ENCODE results near the gene ZNF865.

The ZNF865 gene

DNA sequence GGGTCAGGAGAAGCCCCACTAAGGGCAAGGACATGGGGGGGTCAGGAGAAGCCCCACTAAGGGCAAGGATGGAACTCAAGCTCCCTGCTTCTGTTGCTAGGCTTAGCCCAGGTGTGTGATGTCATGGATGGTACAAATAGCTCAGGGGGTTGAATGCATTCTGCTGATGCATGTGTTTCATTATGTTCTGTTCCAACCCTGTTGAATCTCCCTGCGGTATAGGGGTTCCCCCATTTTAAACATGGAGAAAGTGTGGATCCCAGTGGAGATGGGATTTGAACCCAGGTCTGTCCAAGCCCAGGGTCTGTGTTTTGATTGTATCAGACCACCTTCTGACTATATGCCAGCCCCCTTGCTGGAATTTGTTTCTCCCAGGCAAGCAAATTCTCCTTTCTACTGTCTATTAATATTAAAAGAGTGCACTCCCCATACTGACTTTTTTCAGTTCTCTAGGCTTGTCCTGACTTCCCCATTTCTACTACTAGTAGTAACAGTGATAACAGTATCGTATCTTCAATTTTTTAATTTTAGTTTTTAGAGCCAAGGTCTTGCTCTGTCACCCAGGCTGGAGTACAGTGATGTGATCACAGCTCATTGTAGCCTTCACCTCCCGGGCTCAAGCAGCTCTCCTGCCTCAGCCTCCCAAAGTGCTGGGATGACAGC, 6.7 kb downstream of the ZNF865 start:
- no peak for DNase-seq (ENCODE audit: extremely low spot score)
- TF ChIP-seq, protein P1, sequence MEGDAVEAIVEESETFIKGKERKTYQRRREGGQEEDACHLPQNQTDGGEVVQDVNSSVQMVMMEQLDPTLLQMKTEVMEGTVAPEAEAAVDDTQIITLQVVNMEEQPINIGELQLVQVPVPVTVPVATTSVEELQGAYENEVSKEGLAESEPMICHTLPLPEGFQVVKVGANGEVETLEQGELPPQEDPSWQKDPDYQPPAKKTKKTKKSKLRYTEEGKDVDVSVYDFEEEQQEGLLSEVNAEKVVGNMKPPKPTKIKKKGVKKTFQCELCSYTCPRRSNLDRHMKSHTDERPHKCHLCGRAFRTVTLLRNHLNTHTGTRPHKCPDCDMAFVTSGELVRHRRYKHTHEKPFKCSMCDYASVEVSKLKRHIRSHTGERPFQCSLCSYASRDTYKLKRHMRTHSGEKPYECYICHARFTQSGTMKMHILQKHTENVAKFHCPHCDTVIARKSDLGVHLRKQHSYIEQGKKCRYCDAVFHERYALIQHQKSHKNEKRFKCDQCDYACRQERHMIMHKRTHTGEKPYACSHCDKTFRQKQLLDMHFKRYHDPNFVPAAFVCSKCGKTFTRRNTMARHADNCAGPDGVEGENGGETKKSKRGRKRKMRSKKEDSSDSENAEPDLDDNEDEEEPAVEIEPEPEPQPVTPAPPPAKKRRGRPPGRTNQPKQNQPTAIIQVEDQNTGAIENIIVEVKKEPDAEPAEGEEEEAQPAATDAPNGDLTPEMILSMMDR (IDR thresholded peaks at IDR 0.05; ENCODE audit: control extremely low read depth, extremely low read depth, low read depth, missing control alignments), result no peak
- ChIA-PET POLR2A (no interaction called here), CTCF (interaction anchor here (0.6 to 2.2 kb wide), 3 partner anchors 12 to 108 kb away, joined by 3 to 11 read pairs (median 4); partner anchors contain the start of gene ZNF784)

DNA sequence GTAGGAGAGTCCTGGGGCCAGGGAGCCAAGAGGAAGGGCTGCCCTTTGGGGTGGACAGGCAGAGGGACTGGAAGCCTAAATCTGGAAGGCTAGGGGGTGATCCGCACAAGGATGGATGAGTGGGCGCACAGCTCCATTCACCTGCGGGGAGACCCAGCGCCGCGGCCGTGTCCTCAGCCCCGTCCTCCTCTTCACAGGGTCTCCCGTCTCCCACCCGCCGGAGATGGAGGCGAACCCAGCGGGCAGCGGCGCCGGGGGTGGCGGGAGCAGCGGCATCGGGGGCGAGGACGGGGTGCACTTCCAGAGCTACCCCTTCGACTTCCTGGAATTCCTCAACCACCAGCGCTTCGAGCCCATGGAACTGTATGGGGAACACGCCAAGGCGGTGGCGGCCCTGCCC, 7.9 kb downstream of the ZNF865 start:
- ChIA-PET POLR2A (no interaction called here), CTCF (no interaction called here)
- TF ChIP-seq, protein P1 (IDR thresholded peaks at IDR 0.05; ENCODE audit: control extremely low read depth, extremely low read depth, low read depth, missing control alignments), result no peak
- no peak for DNase-seq (ENCODE audit: extremely low spot score)

DNA sequence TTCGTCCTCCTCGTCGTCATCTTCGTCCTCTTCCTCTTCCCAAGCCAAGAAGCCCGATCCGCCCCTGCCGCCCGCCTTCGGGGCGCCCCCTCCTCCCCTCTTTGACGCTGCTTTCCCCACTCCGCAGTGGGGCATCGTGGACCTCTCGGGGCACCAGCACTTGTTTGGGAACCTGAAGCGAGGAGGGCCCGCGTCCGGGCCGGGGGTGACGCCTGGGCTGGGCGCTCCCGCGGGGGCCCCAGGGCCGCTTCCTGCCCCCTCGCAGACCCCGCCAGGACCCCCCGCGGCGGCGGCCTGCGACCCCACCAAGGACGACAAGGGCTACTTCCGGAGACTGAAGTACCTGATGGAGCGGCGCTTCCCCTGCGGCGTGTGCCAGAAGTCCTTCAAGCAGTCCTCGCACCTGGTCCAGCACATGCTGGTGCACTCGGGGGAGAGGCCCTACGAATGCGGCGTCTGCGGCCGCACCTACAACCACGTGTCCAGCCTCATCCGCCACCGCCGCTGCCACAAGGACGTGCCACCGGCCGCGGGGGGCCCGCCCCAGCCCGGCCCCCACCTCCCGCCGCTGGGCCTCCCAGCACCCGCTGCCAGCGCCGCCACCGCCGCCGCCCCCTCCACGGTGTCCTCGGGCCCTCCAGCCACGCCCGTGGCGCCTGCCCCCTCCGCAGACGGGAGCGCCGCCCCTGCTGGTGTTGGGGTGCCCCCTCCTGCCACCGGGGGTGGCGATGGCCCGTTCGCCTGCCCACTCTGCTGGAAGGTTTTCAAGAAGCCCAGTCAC, 8.7 kb downstream of the ZNF865 start:
- ChIA-PET CTCF (no interaction called here), POLR2A (no interaction called here)
- no peak for DNase-seq (ENCODE audit: extremely low spot score)
- TF ChIP-seq, protein P1 (IDR thresholded peaks at IDR 0.05; ENCODE audit: control extremely low read depth, extremely low read depth, low read depth, missing control alignments), result no peak

DNA sequence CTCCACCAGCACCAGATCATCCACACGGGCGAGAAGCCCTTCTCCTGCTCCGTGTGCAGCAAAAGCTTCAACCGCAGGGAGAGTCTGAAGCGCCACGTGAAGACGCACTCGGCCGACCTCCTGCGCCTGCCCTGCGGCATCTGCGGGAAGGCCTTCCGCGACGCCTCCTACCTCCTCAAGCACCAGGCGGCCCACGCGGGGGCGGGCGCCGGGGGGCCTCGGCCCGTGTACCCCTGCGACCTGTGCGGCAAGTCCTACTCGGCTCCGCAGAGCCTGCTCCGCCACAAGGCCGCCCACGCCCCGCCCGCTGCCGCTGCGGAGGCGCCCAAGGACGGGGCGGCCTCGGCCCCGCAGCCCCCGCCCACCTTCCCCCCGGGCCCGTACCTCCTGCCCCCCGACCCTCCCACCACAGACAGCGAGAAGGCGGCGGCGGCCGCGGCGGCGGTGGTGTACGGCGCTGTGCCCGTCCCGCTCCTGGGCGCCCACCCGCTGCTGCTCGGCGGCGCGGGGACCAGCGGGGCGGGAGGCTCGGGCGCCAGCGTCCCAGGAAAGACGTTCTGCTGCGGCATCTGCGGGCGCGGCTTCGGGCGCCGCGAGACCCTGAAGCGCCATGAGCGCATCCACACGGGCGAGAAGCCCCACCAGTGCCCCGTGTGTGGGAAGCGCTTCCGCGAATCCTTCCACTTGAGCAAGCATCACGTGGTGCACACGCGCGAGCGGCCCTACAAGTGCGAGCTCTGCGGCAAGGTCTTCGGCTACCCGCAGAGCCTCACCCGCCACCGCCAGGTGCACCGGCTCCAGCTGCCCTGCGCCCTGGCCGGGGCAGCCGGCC, 9.5 kb downstream of the ZNF865 start:
- CTCF ChIA-PET, result interaction anchor here (1.4 kb wide), 1 partner anchor 18 kb away, joined by 4 read pairs; no protein-coding TSS in a partner anchor

DNA sequence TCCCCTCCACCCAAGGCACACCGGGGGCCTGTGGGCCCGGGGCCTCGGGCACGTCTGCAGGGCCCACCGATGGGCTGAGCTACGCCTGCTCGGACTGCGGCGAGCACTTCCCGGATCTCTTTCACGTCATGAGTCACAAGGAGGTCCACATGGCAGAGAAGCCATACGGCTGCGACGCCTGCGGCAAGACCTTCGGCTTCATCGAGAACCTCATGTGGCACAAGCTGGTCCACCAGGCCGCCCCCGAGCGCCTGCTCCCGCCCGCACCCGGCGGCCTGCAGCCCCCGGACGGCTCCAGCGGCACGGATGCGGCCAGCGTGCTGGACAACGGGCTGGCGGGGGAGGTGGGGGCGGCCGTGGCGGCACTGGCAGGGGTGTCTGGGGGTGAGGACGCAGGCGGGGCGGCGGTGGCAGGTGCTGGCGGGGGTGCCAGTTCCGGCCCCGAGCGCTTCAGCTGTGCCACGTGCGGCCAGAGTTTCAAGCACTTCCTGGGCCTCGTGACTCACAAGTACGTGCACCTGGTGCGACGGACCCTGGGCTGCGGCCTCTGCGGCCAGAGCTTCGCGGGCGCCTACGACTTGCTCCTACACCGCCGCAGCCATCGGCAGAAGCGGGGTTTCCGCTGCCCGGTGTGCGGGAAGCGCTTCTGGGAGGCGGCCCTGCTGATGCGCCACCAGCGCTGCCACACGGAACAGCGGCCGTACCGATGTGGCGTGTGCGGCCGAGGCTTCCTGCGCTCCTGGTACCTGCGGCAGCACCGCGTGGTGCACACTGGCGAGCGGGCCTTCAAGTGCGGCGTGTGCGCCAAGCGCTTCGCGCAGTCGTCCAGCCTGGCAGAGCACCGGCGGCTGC, 10.3 kb downstream of the ZNF865 start:
- no peak for DNase-seq (ENCODE audit: extremely low spot score)
- TF ChIP-seq, protein P1 (IDR thresholded peaks at IDR 0.05; ENCODE audit: control extremely low read depth, extremely low read depth, low read depth, missing control alignments), result no peak
- POLR2A ChIA-PET, result interaction anchor here (1.4 kb wide), 1 partner anchor 10 kb away, joined by 3 read pairs; the partner anchor contains the start of gene ZNF865
- CTCF ChIA-PET, result interaction anchor here (1.4 kb wide), 1 partner anchor 17 kb away, joined by 4 read pairs; no protein-coding TSS in a partner anchor

More for the DNA sequence above, 9.5 kb downstream of the ZNF865 start:
- DNase-seq (ENCODE audit: extremely low spot score), result no peak
- POLR2A ChIA-PET, result interaction anchor here (1.4 kb wide), 1 partner anchor 9 kb away, joined by 3 read pairs; the partner anchor contains the start of gene ZNF865
- TF ChIP-seq, protein P1 (IDR thresholded peaks at IDR 0.05; ENCODE audit: control extremely low read depth, extremely low read depth, low read depth, missing control alignments), result no peak
